Caco-2 (cell line): Measurements from ENCODE around the gene MBTPS1. TPM values are rescaled to one million over a fixed set of nuclear protein-coding genes. Genes with fewer than 3 reads are reported as not detected.
A peak's percentile ranks its signal among the peaks of the same experiment; 100 is the strongest.

Experiments
- BruUV-seq: library from RNA; stranded (reverse); fragments of 400-500 nt; replicated peaks from 2 replicates; lab custom pipeline; 2021; lab: Mats Ljungman, UMichigan
- CTCF ChIA-PET: fragments of 300-600 bp; sonication (Branson Sonifier 250); formaldehyde crosslinking; loops from one replicate; lab custom pipeline; 2022; ENCODE audit warnings: antibody characterized with exemption; lab: Charles Lee
- POLR2A ChIA-PET: fragments of 300-600 bp; sonication (Branson Sonifier 250); formaldehyde crosslinking; loops from one replicate; lab custom pipeline; 2022; ENCODE audit warnings: antibody characterized with exemption; lab: Charles Lee
- DNase-seq, 2 experiments: peaks; one replicate each; pipeline versions ENCODE4 v3.0.0 to v3.0.0-alpha.2; 2020 to 2022
- H3K27me3 ChIP-seq: replicated peaks from 2 replicates; pipeline ENCODE4 v1.6.0; 2011; ENCODE audit warnings: low read length; ENCODE audit not compliant: control insufficient read depth, insufficient read depth
- H3K36me3 ChIP-seq: 2 replicates; pipeline ENCODE4 v1.5.1; 2011; ENCODE audit warnings: low read length; ENCODE audit not compliant: control insufficient read depth, insufficient read depth
- H3K4me1 ChIP-seq: fragments of 250-450 bp; sonication (Bioruptor Pico); 2 replicates; pipeline ENCODE4 v1.5.1; 2020; ENCODE audit warnings: mild to moderate bottlenecking
- H3K4me3 ChIP-seq: 2 replicates; pipeline ENCODE4 v1.5.1; 2011; ENCODE audit warnings: low read depth, mild to moderate bottlenecking, control low read depth, low read length
- H3K9me3 ChIP-seq: fragments of 250-450 bp; sonication (Bioruptor Pico); 2 replicates; pipeline ENCODE4 v1.5.1; 2020; ENCODE audit warnings: mild to moderate bottlenecking, moderate library complexity
- H3K27ac Mint-ChIP-seq: one replicate; pipeline ENCODE4 v1.8.0; 2022; ENCODE audit warnings: mixed read lengths; ENCODE audit not compliant: unreplicated experiment
- H3K27me3 Mint-ChIP-seq: one replicate; pipeline ENCODE4 v1.8.0; 2022; ENCODE audit warnings: mixed read lengths; ENCODE audit not compliant: insufficient read depth, unreplicated experiment
- H3K36me3 Mint-ChIP-seq: one replicate; pipeline ENCODE4 v1.8.0; 2022; ENCODE audit warnings: mild to moderate bottlenecking, mixed read lengths; ENCODE audit not compliant: insufficient read depth, unreplicated experiment
- H3K4me1 Mint-ChIP-seq: one replicate; pipeline ENCODE4 v1.8.0; 2022; ENCODE audit warnings: low read depth, mixed read lengths; ENCODE audit not compliant: unreplicated experiment
- H3K4me3 Mint-ChIP-seq: one replicate; pipeline ENCODE4 v1.8.0; 2022; ENCODE audit warnings: mild to moderate bottlenecking, moderate library complexity, mixed read lengths; ENCODE audit not compliant: unreplicated experiment
- H3K9me3 Mint-ChIP-seq: one replicate; pipeline ENCODE4 v1.8.0; 2022; ENCODE audit warnings: mixed read lengths; ENCODE audit not compliant: unreplicated experiment
- intact Hi-C: fragments of 100-400 bp; cut with micrococcal nuclease; formaldehyde crosslinking; loops from one replicate; pipeline ENCODE4 v1.10.0; 2022; ENCODE audit not compliant: unreplicated experiment
- total RNA-seq: library from RNA; stranded (reverse); gene quantifications from 2 replicates; pipeline ENCODE4 v1.2.3, GENCODE V29; 2022
- TF ChIP-seq, protein P1 (sequence below), 2 experiments: fragments of 200-600 bp in 1 of 2; IDR thresholded peaks; 1 replicate in 1 of 2; 2 replicates in 1 of 2; pipeline versions ENCODE4 v1.5.1 to v1.8.0; 2011 to 2022; ENCODE audit warnings: antibody characterized with exemption in 1 of 2, control low read depth in 1 of 2, inconsistent platforms in 1 of 2, low read depth in 1 of 2, low read length in 1 of 2, mild to moderate bottlenecking in 1 of 2, moderate library complexity in 1 of 2; ENCODE audit not compliant: insufficient read depth in 1 of 2, severe bottlenecking in 1 of 2, unreplicated experiment in 1 of 2

Gene MBTPS1
- total RNA-seq, 1 experiment from 2014 or later: 96.4 TPM

GRCh38 chr16:84068041-84068440, 48.7 kb downstream of the MBTPS1 start:
- Histone ChIP-seq H3K9me3 (no peaks in the 10 kb centered on the region), H3K36me3 (peaks cover 6% of the 10 kb centered on the region), H3K4me1 (no peaks in the 10 kb centered on the region), H3K27me3 (no peaks in the 10 kb centered on the region), H3K4me3 (no peak overlapping the region)
- POLR2A ChIA-PET: no interaction called here
- H3K4me1 Mint-ChIP-seq: no peaks in the 10 kb centered on the region
- H3K9me3 Mint-ChIP-seq: no peaks in the 10 kb centered on the region
- intact Hi-C loops: loop anchor here (5.0 kb wide), 1 partner anchor 241 kb away; no protein-coding TSS in a partner anchor
- no peak for DNase-seq
- peaks cover 73% of the 10 kb centered on the region for H3K36me3 Mint-ChIP-seq
- TF ChIP-seq, protein P1, sequence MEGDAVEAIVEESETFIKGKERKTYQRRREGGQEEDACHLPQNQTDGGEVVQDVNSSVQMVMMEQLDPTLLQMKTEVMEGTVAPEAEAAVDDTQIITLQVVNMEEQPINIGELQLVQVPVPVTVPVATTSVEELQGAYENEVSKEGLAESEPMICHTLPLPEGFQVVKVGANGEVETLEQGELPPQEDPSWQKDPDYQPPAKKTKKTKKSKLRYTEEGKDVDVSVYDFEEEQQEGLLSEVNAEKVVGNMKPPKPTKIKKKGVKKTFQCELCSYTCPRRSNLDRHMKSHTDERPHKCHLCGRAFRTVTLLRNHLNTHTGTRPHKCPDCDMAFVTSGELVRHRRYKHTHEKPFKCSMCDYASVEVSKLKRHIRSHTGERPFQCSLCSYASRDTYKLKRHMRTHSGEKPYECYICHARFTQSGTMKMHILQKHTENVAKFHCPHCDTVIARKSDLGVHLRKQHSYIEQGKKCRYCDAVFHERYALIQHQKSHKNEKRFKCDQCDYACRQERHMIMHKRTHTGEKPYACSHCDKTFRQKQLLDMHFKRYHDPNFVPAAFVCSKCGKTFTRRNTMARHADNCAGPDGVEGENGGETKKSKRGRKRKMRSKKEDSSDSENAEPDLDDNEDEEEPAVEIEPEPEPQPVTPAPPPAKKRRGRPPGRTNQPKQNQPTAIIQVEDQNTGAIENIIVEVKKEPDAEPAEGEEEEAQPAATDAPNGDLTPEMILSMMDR (IDR thresholded peaks at IDR 0.05; ENCODE audit: insufficient read depth in 1 of 2, low read depth in 1 of 2, low read length in 1 of 2, severe bottlenecking in 1 of 2, unreplicated experiment in 1 of 2): no peak
- CTCF ChIA-PET: interaction anchor here (1.3 to 3.0 kb wide), 4 partner anchors 17 to 112 kb away, joined by 3 to 17 read pairs (median 6); no protein-coding TSS in a partner anchor
- H3K27ac Mint-ChIP-seq: no peak overlapping the region
- no TSS peak for BruUV-seq
- H3K4me3 Mint-ChIP-seq: no peak overlapping the region
- H3K27me3 Mint-ChIP-seq: no peaks in the 10 kb centered on the region

- Mint-ChIP-seq H3K4me1 (no peaks in the 10 kb centered on the region), H3K27ac (no peak overlapping the region), H3K36me3 (peaks cover 74% of the 10 kb centered on the region), H3K9me3 (no peaks in the 10 kb centered on the region), H3K4me3 (no peak overlapping the region), H3K27me3 (no peaks in the 10 kb centered on the region)
- intact Hi-C loops: loop anchor here (5.0 kb wide), 1 partner anchor 240 kb away; no protein-coding TSS in a partner anchor
- peaks cover 6% of the 10 kb centered on the region for H3K36me3 ChIP-seq
- DNase-seq: no peak
- no TSS peak for BruUV-seq
- TF ChIP-seq, protein P1 (IDR thresholded peaks at IDR 0.05; ENCODE audit: insufficient read depth in 1 of 2, low read depth in 1 of 2, low read length in 1 of 2, severe bottlenecking in 1 of 2, unreplicated experiment in 1 of 2): no peak
- no peaks in the 10 kb centered on the region for H3K9me3 ChIP-seq
- CTCF ChIA-PET: interaction anchor here (1.3 to 3.0 kb wide), 3 partner anchors 17 to 111 kb away, joined by 3 to 17 read pairs (median 5); no protein-coding TSS in a partner anchor
- POLR2A ChIA-PET: no interaction called here
- H3K4me1 ChIP-seq: 0 out of 2 replicates have a peak, but pooled peaks cover 2% of the 10 kb centered on the region
- H3K4me3 ChIP-seq: no peak overlapping the region
- H3K27me3 ChIP-seq: no peaks in the 10 kb centered on the region
Observed at GRCh38 chr16:84067640-84068039, 49.1 kb downstream of the MBTPS1 start.

DNA sequence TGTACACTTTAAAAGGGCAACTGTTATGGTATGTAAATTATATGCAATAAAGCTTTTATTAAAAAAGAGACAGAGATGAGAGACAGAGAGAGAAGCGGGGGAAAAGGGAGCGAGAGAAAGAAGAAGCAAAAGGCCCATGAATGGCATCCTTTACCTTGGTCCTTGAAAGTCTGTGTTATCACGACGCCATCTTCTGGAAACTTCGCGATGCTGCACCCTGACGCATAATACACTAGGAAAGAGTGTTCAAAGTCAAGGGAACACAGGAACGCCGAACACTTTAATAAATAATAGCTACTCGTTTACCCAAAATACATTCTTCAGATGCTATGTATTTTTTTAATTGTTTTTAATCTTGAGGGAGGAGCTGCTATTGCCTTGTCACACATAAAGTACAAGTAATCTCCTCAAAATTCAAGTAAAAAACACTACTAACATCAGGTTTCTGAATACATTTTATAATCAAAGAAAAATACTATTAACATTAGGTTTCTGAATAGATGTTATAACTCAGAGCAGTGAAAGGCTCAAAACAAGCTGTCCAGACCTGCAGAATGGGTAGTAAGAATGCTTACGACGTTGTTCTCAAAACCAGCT, 51.1 kb downstream of the MBTPS1 start:
- H3K9me3 ChIP-seq: no peaks in the 10 kb centered on the region
- H3K27me3 ChIP-seq: no peaks in the 10 kb centered on the region
- no peak overlapping the region for H3K4me3 Mint-ChIP-seq
- H3K27ac Mint-ChIP-seq: no peak overlapping the region
- H3K36me3 ChIP-seq: peaks cover 11% of the 10 kb centered on the region
- DNase-seq: peak; percentile 62 to 70
- no peaks in the 10 kb centered on the region for H3K9me3 Mint-ChIP-seq
- no peaks in the 10 kb centered on the region for H3K4me1 Mint-ChIP-seq
- BruUV-seq: no TSS peak
- intact Hi-C loops: loop anchor here (1.0 to 5.0 kb wide), 5 partner anchors 17 to 238 kb away; partner anchors contain the start of gene NECAB2
- 0 out of 2 replicates have a peak, but pooled peaks cover 7% of the 10 kb centered on the region for H3K4me1 ChIP-seq
- TF ChIP-seq, protein P1 (IDR thresholded peaks at IDR 0.05; ENCODE audit: insufficient read depth in 1 of 2, low read depth in 1 of 2, low read length in 1 of 2, severe bottlenecking in 1 of 2, unreplicated experiment in 1 of 2): peak; percentile 84 to 86
- H3K4me3 ChIP-seq: no peak overlapping the region
- CTCF ChIA-PET: interaction anchor here (0.7 to 3.0 kb wide), 6 partner anchors 23 to 139 kb away, joined by 3 to 17 read pairs (median 3); no protein-coding TSS in a partner anchor
- H3K36me3 Mint-ChIP-seq: peaks cover 72% of the 10 kb centered on the region
- POLR2A ChIA-PET: no interaction called here
- no peaks in the 10 kb centered on the region for H3K27me3 Mint-ChIP-seq
